Activated CD4-positive, alpha-beta T cell treated with anti-CD3 and anti-CD28 coated beads, Interleukin-2, amount 10 ng/mL, durations not matched to agents 24 days and 14 days (primary cell): ENCODE results near the gene TGM3. TPM values are rescaled to one million over a fixed set of nuclear protein-coding genes. Genes with fewer than 3 reads are reported as not detected.

Experiments
- DNase-seq: peaks from one replicate; pipeline ENCODE4 v3.0.0; 2022
- H3K27ac Mint-ChIP-seq: one replicate; pipeline ENCODE4 v1.8.0; 2022; ENCODE audit warnings: mild to moderate bottlenecking, mixed read lengths
- H3K27me3 Mint-ChIP-seq: one replicate; pipeline ENCODE4 v1.8.0; 2022; ENCODE audit warnings: mixed read lengths
- H3K36me3 Mint-ChIP-seq: one replicate; pipeline ENCODE4 v1.8.0; 2022; ENCODE audit warnings: low read depth, mild to moderate bottlenecking, mixed read lengths
- H3K4me1 Mint-ChIP-seq: one replicate; pipeline ENCODE4 v1.8.0; 2021; ENCODE audit warnings: mixed read lengths
- H3K4me3 Mint-ChIP-seq: one replicate; pipeline ENCODE4 v1.8.0; 2022; ENCODE audit warnings: mild to moderate bottlenecking, moderate library complexity, mixed read lengths
- H3K9me3 Mint-ChIP-seq: one replicate; pipeline ENCODE4 v1.8.0; 2021; ENCODE audit warnings: mixed read lengths
- intact Hi-C: fragments of 100-400 bp; cut with micrococcal nuclease; formaldehyde crosslinking; loops from one replicate; pipeline ENCODE4 v1.15.1; 2023
- total RNA-seq: library from RNA; stranded (reverse); gene quantifications from 2 replicates; pipeline ENCODE4 v1.2.3, GENCODE V29; 2022

TGM3 gene, protein sequence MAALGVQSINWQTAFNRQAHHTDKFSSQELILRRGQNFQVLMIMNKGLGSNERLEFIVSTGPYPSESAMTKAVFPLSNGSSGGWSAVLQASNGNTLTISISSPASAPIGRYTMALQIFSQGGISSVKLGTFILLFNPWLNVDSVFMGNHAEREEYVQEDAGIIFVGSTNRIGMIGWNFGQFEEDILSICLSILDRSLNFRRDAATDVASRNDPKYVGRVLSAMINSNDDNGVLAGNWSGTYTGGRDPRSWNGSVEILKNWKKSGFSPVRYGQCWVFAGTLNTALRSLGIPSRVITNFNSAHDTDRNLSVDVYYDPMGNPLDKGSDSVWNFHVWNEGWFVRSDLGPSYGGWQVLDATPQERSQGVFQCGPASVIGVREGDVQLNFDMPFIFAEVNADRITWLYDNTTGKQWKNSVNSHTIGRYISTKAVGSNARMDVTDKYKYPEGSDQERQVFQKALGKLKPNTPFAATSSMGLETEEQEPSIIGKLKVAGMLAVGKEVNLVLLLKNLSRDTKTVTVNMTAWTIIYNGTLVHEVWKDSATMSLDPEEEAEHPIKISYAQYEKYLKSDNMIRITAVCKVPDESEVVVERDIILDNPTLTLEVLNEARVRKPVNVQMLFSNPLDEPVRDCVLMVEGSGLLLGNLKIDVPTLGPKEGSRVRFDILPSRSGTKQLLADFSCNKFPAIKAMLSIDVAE
- total RNA-seq = not detected in 2 replicates

DNA sequence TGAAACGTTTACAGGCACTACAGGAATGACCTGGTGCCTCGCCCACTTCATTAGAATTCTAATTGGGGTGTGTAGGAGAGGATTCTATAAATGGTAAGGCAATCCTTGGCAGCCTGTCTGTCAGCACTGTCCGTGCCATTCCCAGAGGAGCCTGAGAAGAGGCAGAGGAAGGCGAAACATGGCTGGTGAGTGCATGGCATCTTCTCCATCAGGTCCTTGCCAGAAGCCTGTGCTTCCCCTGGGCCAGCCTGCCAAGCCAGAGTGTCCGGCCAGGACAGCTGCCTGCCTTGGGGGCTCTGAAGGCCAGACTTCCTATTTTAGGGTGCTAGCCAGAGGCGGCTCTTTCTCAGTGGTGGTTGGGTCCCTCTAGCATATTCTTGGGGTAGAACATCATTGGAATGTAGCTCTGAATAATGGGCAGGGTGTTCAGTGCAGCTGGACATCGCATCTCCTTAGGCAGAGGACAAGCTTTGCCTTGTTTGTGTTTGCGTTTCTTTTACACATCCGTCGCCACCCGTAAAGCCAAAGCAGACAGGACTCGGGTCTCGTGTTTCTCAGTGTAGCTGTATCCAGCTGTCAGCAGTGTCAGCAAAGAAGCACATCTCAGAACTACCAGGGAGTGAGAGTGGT lies at the start of gene TGM3:
Gene TGM3 (plus strand): TSS at position 116 of the 630 bp plus-strand sequence. CDS start 63 bp downstream, at position 179.
- DNase-seq = no peak
- peaks cover 2% of the 10 kb centered on the region for H3K4me1 Mint-ChIP-seq
- no peaks in the 10 kb centered on the region for H3K36me3 Mint-ChIP-seq
- H3K9me3 Mint-ChIP-seq = no peaks in the 10 kb centered on the region
- H3K4me3 Mint-ChIP-seq = no peak within 1 kb of the TSS
- H3K27me3 Mint-ChIP-seq = peaks cover 2% of the 10 kb centered on the region
- H3K27ac Mint-ChIP-seq = no peak within 1 kb of the TSS
- intact Hi-C loops = no loop called here

DNA sequence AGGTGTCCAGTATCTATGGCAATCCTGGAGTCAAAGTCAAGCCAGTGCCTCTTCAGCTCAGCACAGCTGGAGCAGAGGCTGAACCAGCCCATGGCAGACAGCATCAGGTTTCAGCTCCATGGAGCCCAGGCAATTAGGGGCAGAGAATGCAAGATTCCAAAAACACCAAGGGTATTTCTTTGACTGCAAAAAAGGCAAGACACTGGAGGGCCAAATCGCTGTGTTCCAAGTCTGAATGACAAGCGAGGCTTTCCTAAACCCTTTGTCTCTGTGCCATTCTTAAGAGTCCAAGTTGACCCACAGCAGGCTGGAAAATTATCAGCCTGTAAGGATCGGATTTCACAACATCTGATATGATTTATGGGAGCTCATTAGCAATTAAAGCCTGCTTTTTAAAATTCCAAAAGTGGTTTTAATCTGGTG lies 49.7 kb upstream of the TGM3 start:
- Mint-ChIP-seq H3K9me3 (no peaks in the 10 kb centered on the region), H3K36me3 (no peaks in the 10 kb centered on the region), H3K27me3 (peaks cover 8% of the 10 kb centered on the region), H3K4me3 (no peak overlapping the region), H3K4me1 (no peaks in the 10 kb centered on the region), H3K27ac (no peak overlapping the region)
- no peak for DNase-seq
- intact Hi-C loops = no loop called here

DNA sequence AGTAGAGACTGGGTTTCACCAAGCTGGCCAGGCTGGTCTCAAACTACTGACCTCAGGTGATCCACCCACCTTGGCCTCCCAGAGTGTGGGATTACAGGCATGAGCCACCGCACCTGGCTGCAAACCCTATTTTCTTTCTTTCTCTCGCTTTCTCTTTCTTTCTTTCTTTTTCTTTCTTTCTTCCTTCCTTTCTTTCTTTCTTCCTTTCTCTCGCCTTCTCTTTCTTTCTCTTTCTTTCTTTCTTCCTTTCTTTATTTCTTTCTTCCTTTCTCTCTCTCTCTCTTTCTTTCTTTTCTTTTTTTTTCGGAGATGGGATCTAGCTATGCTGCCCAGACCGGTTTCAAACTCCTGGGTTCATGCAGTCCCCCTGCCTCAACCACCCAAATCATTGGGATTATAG lies 47.0 kb upstream of the TGM3 start:
- Mint-ChIP-seq H3K36me3 (no peaks in the 10 kb centered on the region), H3K27ac (no peak overlapping the region), H3K27me3 (peaks cover 12% of the 10 kb centered on the region), H3K9me3 (no peaks in the 10 kb centered on the region), H3K4me1 (peaks cover 3% of the 10 kb centered on the region), H3K4me3 (no peak overlapping the region)
- intact Hi-C loops = no loop called here
- no peak for DNase-seq

DNA sequence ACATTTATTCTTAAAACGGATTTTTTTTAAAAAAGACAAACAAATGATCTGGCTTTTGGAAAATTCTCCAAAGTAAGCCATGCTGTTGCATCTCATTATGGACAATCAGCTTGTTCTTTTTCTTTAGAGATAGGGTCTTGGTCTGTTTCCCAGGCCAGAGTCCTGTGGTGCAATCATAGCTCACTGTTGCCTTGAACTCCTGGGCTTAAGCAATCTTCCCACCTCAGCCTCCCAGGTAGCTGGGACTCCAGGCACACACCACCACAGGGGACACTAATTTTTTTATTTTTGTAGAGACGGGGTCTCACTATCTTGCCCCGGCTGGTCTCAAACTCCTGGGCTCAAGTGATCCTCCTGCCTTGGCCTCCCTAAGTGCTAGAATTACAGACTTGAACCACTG lies 45.9 kb upstream of the TGM3 start:
- intact Hi-C loops = no loop called here
- H3K9me3 Mint-ChIP-seq = no peaks in the 10 kb centered on the region

DNA sequence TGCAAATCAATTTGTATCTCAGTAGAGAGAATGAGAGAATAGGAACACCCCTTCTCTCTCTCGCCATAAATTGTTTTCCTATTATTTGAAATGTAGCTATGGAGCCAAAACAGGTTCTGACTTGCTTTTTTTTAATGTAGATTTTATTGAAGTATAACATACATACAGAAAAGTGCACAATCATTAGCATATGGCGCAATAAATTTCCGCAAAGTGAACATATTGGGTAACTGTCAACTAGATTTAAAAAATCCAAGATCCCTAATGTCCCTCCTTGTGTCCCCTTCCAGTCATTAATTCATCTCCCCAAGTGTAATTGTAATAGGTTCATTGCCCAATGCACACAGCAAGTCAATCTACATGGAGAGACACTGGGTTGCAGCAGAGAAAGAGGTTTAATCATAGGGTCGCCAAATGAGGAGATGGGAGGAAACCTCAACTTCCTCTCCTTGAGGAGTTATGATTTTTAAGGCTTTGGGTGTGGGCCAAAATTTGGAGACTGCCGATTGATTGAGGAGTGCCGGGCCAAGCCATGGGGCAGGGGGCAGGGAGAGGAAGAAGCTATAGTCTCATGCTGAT lies 43.3 kb upstream of the TGM3 start:
- Mint-ChIP-seq H3K27ac (no peak overlapping the region), H3K4me3 (no peak overlapping the region), H3K9me3 (no peaks in the 10 kb centered on the region), H3K4me1 (peaks cover 12% of the 10 kb centered on the region), H3K27me3 (peaks cover 16% of the 10 kb centered on the region), H3K36me3 (no peaks in the 10 kb centered on the region)
- no peak for DNase-seq
- intact Hi-C loops = no loop called here

More for the DNA sequence above, 45.9 kb upstream of the TGM3 start:
- Mint-ChIP-seq H3K36me3 (no peaks in the 10 kb centered on the region), H3K4me3 (no peak overlapping the region), H3K27ac (no peak overlapping the region), H3K27me3 (peaks cover 16% of the 10 kb centered on the region), H3K4me1 (peaks cover 3% of the 10 kb centered on the region)
- DNase-seq = no peak

DNA sequence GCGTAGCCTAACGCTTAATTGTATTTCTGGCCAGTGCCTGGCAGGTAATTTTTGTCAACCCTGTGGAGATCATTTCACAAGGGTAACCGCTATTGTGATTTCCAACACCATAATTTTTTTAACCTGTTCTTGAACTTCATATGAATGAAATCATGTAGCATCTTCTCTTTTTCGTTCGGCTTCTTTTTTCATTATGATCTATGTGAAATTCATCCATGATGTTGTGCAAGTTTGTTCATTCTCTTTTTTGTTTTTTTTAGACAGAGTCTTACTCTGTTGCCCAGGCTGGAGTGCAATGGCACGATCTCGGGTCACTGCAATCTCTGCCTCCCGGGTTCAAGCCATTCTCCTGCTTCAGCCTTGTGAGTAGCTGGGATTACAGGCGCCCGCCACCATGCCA lies 42.5 kb upstream of the TGM3 start:
- no peak for DNase-seq
- Mint-ChIP-seq H3K4me3 (no peak overlapping the region), H3K4me1 (peaks cover 12% of the 10 kb centered on the region), H3K36me3 (no peaks in the 10 kb centered on the region), H3K27me3 (peaks cover 19% of the 10 kb centered on the region), H3K27ac (no peak overlapping the region), H3K9me3 (no peaks in the 10 kb centered on the region)
- intact Hi-C loops = no loop called here

DNA sequence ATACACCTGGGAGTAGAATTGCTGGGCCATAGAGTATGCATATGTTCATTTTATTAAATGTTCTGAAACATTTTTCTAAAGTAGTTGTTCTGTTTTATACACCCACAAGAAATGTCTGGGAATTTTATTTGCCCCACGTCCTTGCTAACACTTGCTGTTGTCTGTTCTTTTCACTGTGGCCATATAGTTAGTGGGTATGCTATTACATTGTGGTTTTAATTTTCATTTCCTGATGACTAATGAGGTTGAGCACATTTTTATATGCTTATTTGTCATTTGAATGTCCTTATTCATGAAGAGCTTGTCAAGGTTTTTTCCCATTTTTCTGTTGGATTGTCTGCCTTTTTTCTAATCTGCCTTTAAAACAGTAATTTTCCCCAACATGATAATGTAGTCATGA lies 41.5 kb upstream of the TGM3 start:
- peaks cover 19% of the 10 kb centered on the region for H3K27me3 Mint-ChIP-seq
- H3K4me1 Mint-ChIP-seq = peaks cover 12% of the 10 kb centered on the region
- intact Hi-C loops = no loop called here
- H3K36me3 Mint-ChIP-seq = no peaks in the 10 kb centered on the region
- no peak for DNase-seq
- H3K4me3 Mint-ChIP-seq = no peak overlapping the region
- H3K27ac Mint-ChIP-seq = no peak overlapping the region
- no peaks in the 10 kb centered on the region for H3K9me3 Mint-ChIP-seq

DNA sequence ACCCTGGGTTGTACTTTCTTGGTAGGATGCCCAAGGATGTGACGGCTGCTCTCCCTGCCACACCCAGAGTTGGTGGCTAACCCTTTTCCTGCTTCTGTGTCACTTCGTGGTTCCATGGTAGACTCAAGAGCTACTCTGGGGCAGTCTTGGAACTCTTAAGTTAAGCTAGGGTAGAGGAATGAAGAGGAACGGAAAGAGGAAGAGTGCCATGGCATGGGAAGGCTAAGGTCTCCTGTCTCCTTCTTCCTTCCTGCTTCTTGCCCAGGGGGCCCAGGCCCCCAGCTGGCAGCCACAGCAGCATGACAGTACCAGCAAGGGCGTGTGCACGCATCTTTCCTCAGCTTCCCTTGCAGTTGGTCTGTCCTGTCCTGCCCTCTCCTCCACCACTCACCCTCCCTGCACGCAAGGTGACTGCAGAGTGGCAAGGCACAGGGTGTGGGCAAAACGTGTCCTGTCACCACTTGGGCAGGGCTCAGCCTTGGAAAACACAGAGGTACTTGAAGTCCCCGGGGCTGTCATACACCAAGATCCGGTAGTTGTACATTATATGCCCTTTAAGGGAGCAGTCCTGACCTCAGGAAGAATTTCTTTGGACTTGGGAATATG lies 39.8 kb upstream of the TGM3 start:
- intact Hi-C loops = no loop called here
- no peaks in the 10 kb centered on the region for H3K36me3 Mint-ChIP-seq
- H3K9me3 Mint-ChIP-seq = no peaks in the 10 kb centered on the region
- H3K27me3 Mint-ChIP-seq = peaks cover 13% of the 10 kb centered on the region
- DNase-seq = no peak
- H3K27ac Mint-ChIP-seq = no peak overlapping the region
- H3K4me3 Mint-ChIP-seq = no peak overlapping the region
- peaks cover 12% of the 10 kb centered on the region for H3K4me1 Mint-ChIP-seq

DNA sequence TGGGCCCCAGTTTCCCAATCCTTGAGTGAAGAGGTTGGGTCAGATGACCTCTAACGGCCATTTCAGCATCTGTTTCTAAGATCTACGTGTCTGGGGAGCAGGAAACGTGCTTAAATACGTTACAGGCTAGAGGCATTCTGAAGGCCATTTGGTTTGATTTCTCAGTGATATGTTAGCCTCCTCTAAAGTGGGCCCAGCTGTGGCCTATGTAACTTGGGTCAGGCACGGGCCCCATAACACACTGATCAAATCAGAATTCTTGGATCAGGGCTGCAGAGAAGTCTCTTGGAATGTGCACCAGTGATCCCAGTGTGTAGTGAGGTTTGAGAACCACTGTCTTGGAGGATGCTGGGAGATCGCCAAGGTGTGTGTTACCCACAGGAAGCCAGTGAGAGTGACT lies 36.1 kb upstream of the TGM3 start:
- no peak overlapping the region for H3K27ac Mint-ChIP-seq
- no peaks in the 10 kb centered on the region for H3K9me3 Mint-ChIP-seq
- H3K27me3 Mint-ChIP-seq = peaks cover 7% of the 10 kb centered on the region
- intact Hi-C loops = no loop called here
- H3K4me1 Mint-ChIP-seq = peaks cover 9% of the 10 kb centered on the region
- no peak overlapping the region for H3K4me3 Mint-ChIP-seq
- no peak for DNase-seq
- no peaks in the 10 kb centered on the region for H3K36me3 Mint-ChIP-seq

DNA sequence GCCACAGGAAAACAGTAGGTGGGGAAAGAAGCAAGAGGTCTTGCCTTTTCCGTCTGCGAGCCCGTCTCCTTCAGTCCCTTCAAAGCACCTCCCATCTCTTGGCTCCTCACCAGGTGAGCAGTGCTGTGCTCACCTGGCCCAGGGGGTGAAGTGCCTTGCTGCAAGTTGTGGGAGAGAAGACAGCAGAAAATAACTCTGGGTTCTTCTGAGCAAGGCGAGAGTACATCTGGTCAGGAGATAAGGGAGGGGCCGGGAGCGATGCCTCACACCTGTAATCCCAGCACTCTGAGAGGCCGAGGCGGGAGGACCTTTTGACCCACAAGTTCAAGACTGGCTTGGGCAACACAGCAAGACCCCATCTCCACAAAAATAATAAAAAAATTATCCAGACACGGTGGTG lies 35.6 kb upstream of the TGM3 start:
- no peak overlapping the region for H3K27ac Mint-ChIP-seq
- H3K9me3 Mint-ChIP-seq = no peaks in the 10 kb centered on the region
- no peak overlapping the region for H3K4me3 Mint-ChIP-seq
- H3K4me1 Mint-ChIP-seq = peaks cover 9% of the 10 kb centered on the region
- no peak for DNase-seq
- H3K27me3 Mint-ChIP-seq = peaks cover 3% of the 10 kb centered on the region
- H3K36me3 Mint-ChIP-seq = no peaks in the 10 kb centered on the region
- intact Hi-C loops = no loop called here

DNA sequence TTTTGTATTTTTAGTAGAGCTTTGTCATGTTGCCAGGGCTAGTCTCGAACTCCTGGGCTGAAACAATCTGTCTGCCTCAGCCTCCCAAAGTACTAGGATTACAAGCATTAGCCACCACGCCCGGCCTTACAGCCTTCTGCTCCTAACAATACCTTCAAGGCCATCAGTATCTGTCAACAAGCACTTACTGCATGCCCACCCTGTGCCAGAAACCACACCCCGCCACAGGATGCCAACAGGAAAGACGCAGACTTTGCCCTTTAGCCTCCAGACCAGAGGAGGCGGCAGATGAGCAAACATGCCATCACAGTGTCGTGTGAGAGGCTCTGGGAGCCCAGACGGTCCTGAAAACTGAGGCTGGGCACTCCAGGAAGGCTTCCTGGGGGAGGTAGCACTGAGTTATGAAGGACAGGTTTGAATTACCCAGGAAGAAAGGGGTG lies 34.7 kb upstream of the TGM3 start:
- Mint-ChIP-seq H3K4me1 (peaks cover 1% of the 10 kb centered on the region), H3K27me3 (peaks cover 7% of the 10 kb centered on the region), H3K4me3 (no peak overlapping the region), H3K27ac (no peak overlapping the region), H3K9me3 (no peaks in the 10 kb centered on the region), H3K36me3 (no peaks in the 10 kb centered on the region)
- DNase-seq = no peak
- intact Hi-C loops = no loop called here

DNA sequence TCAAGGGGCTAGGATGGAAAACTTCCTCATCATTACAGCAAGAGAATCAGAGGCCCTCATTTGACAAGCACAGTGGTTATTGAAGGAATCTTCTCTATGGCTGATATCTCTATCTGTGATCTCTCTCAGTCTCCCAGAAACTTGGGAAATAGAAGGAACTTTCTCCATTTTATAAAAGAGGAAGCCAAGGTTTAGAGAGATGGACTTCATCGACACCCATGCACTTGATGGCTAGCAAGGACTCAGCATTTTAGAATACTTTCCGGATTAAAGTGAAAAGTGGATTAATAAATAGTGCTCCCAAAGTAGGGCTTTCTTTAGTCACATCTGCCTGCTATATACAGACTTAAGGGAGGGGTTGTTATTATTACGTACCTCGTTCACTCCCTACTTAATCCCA lies 34.2 kb upstream of the TGM3 start:
- Mint-ChIP-seq H3K4me1 (no peaks in the 10 kb centered on the region), H3K4me3 (no peak overlapping the region), H3K9me3 (no peaks in the 10 kb centered on the region), H3K27me3 (peaks cover 11% of the 10 kb centered on the region), H3K27ac (no peak overlapping the region), H3K36me3 (no peaks in the 10 kb centered on the region)
- DNase-seq = no peak
- intact Hi-C loops = no loop called here

DNA sequence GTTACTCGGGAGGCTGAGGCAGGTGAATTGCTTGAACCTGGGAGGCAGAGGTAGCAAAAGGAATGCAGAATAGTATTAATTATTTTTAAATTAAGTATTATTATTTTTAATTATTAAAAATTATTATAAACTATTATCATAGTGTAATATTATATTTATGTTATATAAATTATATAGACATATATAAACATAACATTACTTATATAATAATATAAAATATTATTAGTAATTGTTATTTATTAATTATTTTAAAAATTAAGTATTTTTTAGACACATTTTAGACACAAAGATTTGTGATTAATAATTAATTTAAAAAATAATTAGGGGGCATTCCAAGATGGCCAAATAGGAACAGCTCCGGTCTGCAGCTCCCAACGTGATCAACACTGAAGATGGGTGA lies 31.7 kb upstream of the TGM3 start:
- H3K4me3 Mint-ChIP-seq = no peak overlapping the region
- intact Hi-C loops = no loop called here

More for the DNA sequence above, 31.7 kb upstream of the TGM3 start:
- H3K9me3 Mint-ChIP-seq = no peaks in the 10 kb centered on the region
- H3K36me3 Mint-ChIP-seq = no peaks in the 10 kb centered on the region
- no peaks in the 10 kb centered on the region for H3K4me1 Mint-ChIP-seq
- no peak overlapping the region for H3K27ac Mint-ChIP-seq
- DNase-seq = no peak
- H3K27me3 Mint-ChIP-seq = peaks cover 25% of the 10 kb centered on the region
